ENCODE data around the gene SNX6.

DNA sequence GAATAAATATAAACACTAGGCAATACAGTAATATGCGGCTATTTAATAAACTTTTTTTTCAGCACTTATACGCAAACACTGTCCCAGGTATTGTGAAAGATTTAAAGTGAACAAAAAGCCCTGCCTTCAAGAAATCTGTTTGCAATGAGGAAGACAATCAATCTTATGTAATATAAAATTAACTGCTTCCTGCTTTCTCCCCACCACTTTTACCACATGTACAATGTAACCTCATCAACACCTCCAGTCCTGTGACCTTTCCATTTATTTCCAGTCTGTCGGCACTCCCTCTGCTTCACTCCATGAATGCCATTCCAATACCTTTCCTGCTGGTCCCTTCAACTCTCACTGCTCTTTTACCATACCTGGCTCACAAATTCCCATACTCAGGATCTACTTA is 10.5 kb downstream of the SNX6 start:
- TF ChIP-seq EZH2 (IDR thresholded peaks at IDR 0.05; ENCODE audit: borderline replicate concordance, low read length) = no peak
- TF ChIP-seq, protein P1, sequence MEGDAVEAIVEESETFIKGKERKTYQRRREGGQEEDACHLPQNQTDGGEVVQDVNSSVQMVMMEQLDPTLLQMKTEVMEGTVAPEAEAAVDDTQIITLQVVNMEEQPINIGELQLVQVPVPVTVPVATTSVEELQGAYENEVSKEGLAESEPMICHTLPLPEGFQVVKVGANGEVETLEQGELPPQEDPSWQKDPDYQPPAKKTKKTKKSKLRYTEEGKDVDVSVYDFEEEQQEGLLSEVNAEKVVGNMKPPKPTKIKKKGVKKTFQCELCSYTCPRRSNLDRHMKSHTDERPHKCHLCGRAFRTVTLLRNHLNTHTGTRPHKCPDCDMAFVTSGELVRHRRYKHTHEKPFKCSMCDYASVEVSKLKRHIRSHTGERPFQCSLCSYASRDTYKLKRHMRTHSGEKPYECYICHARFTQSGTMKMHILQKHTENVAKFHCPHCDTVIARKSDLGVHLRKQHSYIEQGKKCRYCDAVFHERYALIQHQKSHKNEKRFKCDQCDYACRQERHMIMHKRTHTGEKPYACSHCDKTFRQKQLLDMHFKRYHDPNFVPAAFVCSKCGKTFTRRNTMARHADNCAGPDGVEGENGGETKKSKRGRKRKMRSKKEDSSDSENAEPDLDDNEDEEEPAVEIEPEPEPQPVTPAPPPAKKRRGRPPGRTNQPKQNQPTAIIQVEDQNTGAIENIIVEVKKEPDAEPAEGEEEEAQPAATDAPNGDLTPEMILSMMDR (IDR thresholded peaks at IDR 0.05; ENCODE audit: low read length) = no peak

All from OCI-LY1 (cell line).